Esophagus muscularis mucosa (tissue), 4 donors: ENCODE data around the gene GPR137B.

Source experiments
- EP300 ChIP-seq: sonication (generic); formaldehyde crosslinking; IDR thresholded peaks from one replicate; pipeline ENCODE4 v1.6.1; 2017; ENCODE audit warnings: antibody characterized with exemption
- POLR2AphosphoS5 ChIP-seq, 2 donors: sonication (generic); formaldehyde crosslinking; IDR thresholded peaks; one replicate each; pipeline ENCODE4 v1.6.1; 2017; ENCODE audit warnings: antibody characterized with exemption in 2 of 2
- TF ChIP-seq, protein P1 (sequence below), 3 experiments: fragments of 200-600 bp in 2 of 3; fragments of 450-650 bp in 1 of 3; sonication (generic) in 2 of 3; IDR thresholded peaks; one replicate each; pipeline ENCODE4 v1.5.1; 2017 to 2019; ENCODE audit warnings: antibody characterized with exemption in 3 of 3, mild to moderate bottlenecking in 2 of 3, moderate library complexity in 1 of 3

DNA sequence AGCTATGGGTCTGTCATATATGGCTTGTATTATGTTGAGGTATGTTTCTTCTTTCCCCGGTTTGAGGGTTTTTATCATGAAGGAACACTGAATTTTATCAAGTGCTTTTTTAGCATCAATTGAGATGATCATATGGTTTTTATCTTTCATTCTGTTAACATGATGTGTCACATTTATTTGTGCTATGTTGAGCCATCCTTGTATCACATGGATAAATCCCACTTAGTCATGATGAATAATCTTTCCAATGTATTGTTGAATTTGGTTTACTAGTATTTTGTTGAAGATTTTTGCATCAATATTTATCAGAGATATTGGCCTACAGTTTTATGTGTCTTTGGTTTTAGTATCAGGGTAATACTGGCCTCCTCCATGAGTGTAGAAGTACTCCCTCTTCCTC lies 61.7 kb downstream of the GPR137B start:
- TF ChIP-seq POLR2AphosphoS5 (IDR thresholded peaks at IDR 0.05) (no peak), EP300 (no peak)
- TF ChIP-seq, protein P1, sequence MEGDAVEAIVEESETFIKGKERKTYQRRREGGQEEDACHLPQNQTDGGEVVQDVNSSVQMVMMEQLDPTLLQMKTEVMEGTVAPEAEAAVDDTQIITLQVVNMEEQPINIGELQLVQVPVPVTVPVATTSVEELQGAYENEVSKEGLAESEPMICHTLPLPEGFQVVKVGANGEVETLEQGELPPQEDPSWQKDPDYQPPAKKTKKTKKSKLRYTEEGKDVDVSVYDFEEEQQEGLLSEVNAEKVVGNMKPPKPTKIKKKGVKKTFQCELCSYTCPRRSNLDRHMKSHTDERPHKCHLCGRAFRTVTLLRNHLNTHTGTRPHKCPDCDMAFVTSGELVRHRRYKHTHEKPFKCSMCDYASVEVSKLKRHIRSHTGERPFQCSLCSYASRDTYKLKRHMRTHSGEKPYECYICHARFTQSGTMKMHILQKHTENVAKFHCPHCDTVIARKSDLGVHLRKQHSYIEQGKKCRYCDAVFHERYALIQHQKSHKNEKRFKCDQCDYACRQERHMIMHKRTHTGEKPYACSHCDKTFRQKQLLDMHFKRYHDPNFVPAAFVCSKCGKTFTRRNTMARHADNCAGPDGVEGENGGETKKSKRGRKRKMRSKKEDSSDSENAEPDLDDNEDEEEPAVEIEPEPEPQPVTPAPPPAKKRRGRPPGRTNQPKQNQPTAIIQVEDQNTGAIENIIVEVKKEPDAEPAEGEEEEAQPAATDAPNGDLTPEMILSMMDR (IDR thresholded peaks at IDR 0.05): no peak
